Measurements from ENCODE around the gene RIOX2. TPM values are rescaled to one million over a fixed set of nuclear protein-coding genes. Genes with fewer than 3 reads are reported as not detected.

The RIOX2 gene
- total and polyA plus RNA-seq, 2 of the 8 experiments (the other 6 are each of a cell fraction or from before 2014, with no cell fraction given) = 3.8 to 16.4 TPM

- no peak overlapping the region for H3K4me3 ChIP-seq (ENCODE audit: extremely low read depth in 1 of 4, insufficient read depth in 2 of 4, low read depth in 3 of 4, low read length in 4 of 4)
- no peaks in the 10 kb centered on the region for H3K23me2 ChIP-seq (ENCODE audit: low read depth, low read length)
- no peaks in the 10 kb centered on the region for H4K20me1 ChIP-seq (replicated peaks in 1 of 2; ENCODE audit: control insufficient read depth in 1 of 2, insufficient read depth in 2 of 2, low read length in 2 of 2)
- no peak overlapping the region for H3K4me2 ChIP-seq (ENCODE audit: insufficient read depth in 1 of 2, low read depth in 2 of 2, low read length in 2 of 2)
- H3K36me3 ChIP-seq (ENCODE audit: control insufficient read depth in 2 of 4, insufficient read depth in 4 of 4, low read length in 3 of 4) = no peaks in the 10 kb centered on the region
- no peak overlapping the region for H2BK20ac ChIP-seq (ENCODE audit: low read length)
- FAIRE-seq (no peak), DNase-seq (ENCODE audit: low read depth in 1 of 2, low spot score in 2 of 2) (no peak)
- H2BK12ac ChIP-seq (ENCODE audit: low read depth, low read length) = no peak overlapping the region
- H2AK5ac ChIP-seq (ENCODE audit: low read depth, low read length) = no peak overlapping the region
- no peak overlapping the region for H3K4ac ChIP-seq (replicated peaks; ENCODE audit: insufficient read length, low read depth, low read length)
- H3K79me1 ChIP-seq (ENCODE audit: low read depth, low read length) = no peaks in the 10 kb centered on the region
- no peak overlapping the region for H4K8ac ChIP-seq (ENCODE audit: extremely low read depth, insufficient read depth, low read length)
- H3K9me3 ChIP-seq (ENCODE audit: insufficient read depth in 2 of 2, low read depth in 1 of 2, low read length in 1 of 2) = no peaks in the 10 kb centered on the region
- no peak overlapping the region for H2BK15ac ChIP-seq (ENCODE audit: low read length)
- no peak overlapping the region for H3K27ac ChIP-seq (ENCODE audit: low read depth, low read length)
- no peak overlapping the region for H3K14ac ChIP-seq (ENCODE audit: insufficient read length)
- H2BK5ac ChIP-seq (ENCODE audit: low read depth, low read length) = no peak overlapping the region
- H3K23ac ChIP-seq (ENCODE audit: insufficient read length) = no peak overlapping the region
- H3K4me1 ChIP-seq (replicated peaks in 1 of 4; ENCODE audit: control insufficient read depth in 3 of 4, insufficient read depth in 4 of 4, low read length in 3 of 4) = no peaks in the 10 kb centered on the region
- POLR2A ChIA-PET (ENCODE audit: partially characterized antibody) = no interaction called here
- no peak overlapping the region for H4K5ac ChIP-seq (ENCODE audit: insufficient read length, low read depth, low read length)
- no peaks in the 10 kb centered on the region for H3K79me2 ChIP-seq (ENCODE audit: control insufficient read depth in 1 of 2, insufficient read depth in 2 of 2, low read length in 2 of 2)
- H3K18ac ChIP-seq (ENCODE audit: extremely low read depth, low read length) = no peak overlapping the region
- H3K27me3 ChIP-seq (replicated peaks in 1 of 4; ENCODE audit: control insufficient read depth in 3 of 4, extremely low read depth in 1 of 4, insufficient read depth in 3 of 4, low read length in 3 of 4) = peaks cover 0 to 1% (median 0%) of the 10 kb centered on the region in 4 experiments; a peak in 2 of 7 replicates
- 84% methylated on average over 1 of the region's 1 CpG; no CpG with 5 or more reads in 1 of the 2 experiments for WGBS, 2 experiments (ENCODE audit: extremely low coverage in 1 of 2, insufficient coverage in 1 of 2, insufficient read length in 1 of 2, insufficient replicate concordance in 2 of 2, low coverage in 1 of 2, low lambda C conversion rate in 2 of 2, missing lambda C conversion rate in 1 of 2)
- no peak overlapping the region for H2BK120ac ChIP-seq (replicated peaks; ENCODE audit: low read depth, low read length)
- no peak overlapping the region for H3K9ac ChIP-seq (replicated peaks in 1 of 4; ENCODE audit: extremely low read depth in 1 of 4, low read depth in 3 of 4, low read length in 3 of 4)
- no peak overlapping the region for H4K91ac ChIP-seq (replicated peaks; ENCODE audit: insufficient read length, low read length)
- CTCF ChIA-PET (ENCODE audit: partially characterized antibody) = interaction anchor here (1.4 to 1.6 kb wide), 3 partner anchors 13 to 24 kb away, joined by 3 to 4 read pairs (median 4); no protein-coding TSS in a partner anchor
- no peak overlapping the region for H2AFZ ChIP-seq (ENCODE audit: low read length)
- H3K56ac ChIP-seq (replicated peaks; ENCODE audit: insufficient read length, low read depth, low read length) = no peak overlapping the region
- TF ChIP-seq E2F6 (IDR thresholded peaks at IDR 0.05) = no peak
- no peak for TF ChIP-seq NRF1 (IDR thresholded peaks at IDR 0.05; ENCODE audit: low read depth, low read length)
Observed at GRCh38 chr3:97999994-98000393, 27.8 kb upstream of the RIOX2 start.
